HG02642 (cell line): ENCODE results near the gene SLC10A7.

Experiments
- ATAC-seq: cut with Tn5 transposase; IDR thresholded peaks from one replicate; pipeline ENCODE4 v1.9.1; 2021; ENCODE audit warnings: mild to moderate bottlenecking; ENCODE audit not compliant: unreplicated experiment, poor library complexity

The SLC10A7 gene

GRCh38 chr4:146445198-146446150, 76.3 kb downstream of the SLC10A7 start:
- no peak for ATAC-seq

GRCh38 chr4:146443525-146443924, 78.2 kb downstream of the SLC10A7 start:
- ATAC-seq: no peak

- no peak for ATAC-seq
Observed at GRCh38 chr4:146442801-146443200, 78.9 kb downstream of the SLC10A7 start.

- ATAC-seq: no peak
Observed at GRCh38 chr4:146439999-146440398, 81.7 kb downstream of the SLC10A7 start.

GRCh38 chr4:146439437-146439836, 82.3 kb downstream of the SLC10A7 start:
- ATAC-seq: no peak

DNA sequence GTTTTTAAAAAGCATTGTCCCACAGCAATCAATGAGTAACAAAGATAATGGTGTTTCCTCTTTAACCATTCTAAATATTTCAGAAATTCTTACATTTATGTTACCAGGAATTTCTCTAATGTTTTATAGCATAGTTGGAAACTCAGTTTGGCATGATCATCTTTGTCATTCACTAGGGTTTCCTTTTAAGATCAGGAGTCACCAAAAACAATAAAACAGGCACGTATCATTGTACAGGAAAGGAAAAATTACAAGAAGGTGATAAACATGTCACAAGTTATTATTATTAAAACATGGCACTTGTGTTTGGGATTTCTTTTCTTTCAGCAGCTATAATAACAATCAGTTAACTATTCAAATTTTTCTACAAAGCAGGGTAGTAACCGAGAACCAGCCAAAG, 84.0 kb downstream of the SLC10A7 start:
- no peak for ATAC-seq

GRCh38 chr4:146436423-146437162, 85.1 kb downstream of the SLC10A7 start:
- no peak for ATAC-seq

GRCh38 chr4:146435962-146436361, 85.8 kb downstream of the SLC10A7 start:
- no peak for ATAC-seq

DNA sequence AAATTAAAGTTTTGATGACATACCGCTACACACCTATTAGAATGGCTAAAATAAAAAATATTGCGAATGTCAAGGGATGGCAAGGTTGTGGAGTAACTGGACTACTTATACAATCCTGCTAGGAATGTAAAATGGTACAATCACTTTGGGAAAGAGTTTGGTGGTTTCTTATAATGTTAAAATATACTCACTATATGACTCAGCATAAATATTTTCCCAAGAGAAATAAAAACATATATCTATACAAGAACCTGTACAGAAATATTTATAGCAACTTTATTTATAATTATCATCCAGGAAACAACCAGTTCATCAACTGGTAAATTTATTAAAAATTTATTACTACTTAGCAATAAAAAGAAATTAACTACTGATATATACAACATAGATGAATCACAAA, 89.7 kb downstream of the SLC10A7 start:
- ATAC-seq: no peak

GRCh38 chr4:146428298-146428697, 93.4 kb downstream of the SLC10A7 start:
- ATAC-seq: no peak

DNA sequence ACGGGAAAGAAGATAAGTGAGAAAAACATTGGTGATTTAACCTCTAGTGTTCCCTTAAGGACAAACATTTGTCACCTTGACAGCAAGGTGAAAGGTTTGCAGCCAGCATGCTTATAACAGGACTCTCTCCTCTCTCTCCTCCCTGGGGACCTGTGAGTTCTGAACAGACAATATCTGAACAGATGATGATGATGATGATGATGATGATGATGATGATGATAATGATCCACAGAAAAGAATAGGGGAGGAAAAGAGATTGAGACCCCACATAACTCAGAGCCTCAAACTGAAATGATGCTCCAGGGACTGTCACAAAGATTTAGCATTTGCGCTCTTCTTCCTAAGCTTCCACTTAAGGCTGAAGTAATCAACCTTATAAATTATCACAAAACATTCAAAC, 103.9 kb downstream of the SLC10A7 start:
- no peak for ATAC-seq

DNA sequence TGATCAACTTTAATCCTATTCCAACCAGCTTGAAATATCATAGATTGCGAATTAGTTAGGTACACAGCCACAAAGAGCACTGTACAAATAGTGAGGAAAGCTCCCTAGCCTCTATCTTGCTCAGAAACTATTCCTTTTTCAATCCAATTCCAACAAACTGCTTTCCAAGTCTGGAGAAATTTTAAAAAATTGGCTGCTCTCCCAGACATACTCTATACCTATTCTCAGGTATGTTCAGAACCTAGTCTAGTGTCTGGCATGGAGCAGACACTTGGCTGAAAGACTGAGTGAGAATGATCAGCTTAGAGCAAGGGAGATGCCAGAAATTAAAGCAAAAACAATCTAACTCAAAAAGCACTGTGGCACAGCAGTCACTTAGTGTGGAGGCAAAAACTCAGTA, 105.9 kb downstream of the SLC10A7 start:
- ATAC-seq: no peak

DNA sequence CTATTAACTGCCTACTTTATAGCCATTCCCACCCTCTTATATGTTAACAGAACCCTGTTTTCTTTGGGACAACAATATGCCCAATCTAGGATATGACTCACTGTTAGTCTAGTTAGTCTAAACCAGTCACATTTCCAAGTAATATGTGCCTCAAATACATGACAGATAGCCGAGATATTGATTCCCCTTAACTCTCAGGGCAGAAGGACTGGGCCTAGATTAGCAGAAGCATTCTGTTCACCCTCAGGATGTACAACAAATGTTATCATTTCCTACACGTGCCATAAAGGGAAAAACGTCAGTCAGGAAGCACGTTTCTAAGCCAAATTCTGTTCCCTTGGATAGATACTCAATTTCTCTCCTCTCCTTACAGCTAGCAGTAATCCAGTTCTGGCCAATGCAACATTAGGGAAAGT, 114.1 kb downstream of the SLC10A7 start:
- no peak for ATAC-seq

GRCh38 chr4:146407257-146407656, 114.5 kb downstream of the SLC10A7 start:
- no peak for ATAC-seq

DNA sequence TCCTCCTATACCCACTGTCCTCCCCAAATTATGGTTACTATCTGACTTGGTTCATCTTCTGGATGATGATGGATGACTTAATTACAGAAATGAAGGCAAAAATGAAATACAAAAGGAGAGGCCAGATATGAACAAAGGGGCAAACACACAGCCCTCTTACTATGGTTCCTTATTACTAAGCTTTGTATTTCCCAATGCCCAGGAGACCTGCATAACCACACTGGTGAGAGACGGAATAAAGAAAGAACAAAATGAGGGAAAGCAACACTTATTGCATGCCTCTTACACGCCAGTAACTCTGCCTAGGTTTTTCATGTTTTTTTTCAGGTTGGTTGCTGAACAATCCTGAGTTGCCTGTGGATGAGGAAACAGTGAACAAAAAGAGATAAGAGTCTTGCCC, 120.5 kb downstream of the SLC10A7 start:
- no peak for ATAC-seq

DNA sequence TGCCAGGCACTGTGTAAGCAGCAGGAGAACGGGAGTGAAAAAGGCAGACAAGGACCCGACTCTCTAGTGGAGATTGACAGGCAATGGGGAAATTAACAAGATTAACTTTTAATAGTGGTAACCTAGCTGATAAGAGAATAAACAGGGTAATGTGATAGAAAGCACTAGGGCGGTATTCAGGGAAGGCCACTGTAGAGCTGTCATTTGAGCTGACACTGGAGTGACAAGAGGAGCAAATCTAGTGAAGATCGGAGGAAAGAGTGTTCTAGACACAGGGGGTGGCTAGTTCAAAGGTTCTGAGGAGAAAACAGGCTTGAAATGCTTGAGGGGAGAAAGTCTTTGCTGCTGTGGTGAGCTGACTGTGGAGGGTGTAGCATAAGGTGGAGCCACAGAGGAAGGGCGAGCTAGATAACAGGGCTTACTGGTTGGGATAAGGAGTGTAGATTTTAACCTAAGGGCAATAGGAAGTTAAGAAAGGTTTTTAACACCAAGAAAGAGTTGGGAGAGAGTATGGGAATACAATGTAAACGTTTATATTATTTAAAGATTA, 122.8 kb downstream of the SLC10A7 start:
- ATAC-seq: no peak

- ATAC-seq: no peak
Observed at GRCh38 chr4:146398404-146398803, 123.3 kb downstream of the SLC10A7 start.

- no peak for ATAC-seq
Observed at GRCh38 chr4:146389561-146389960, 132.2 kb downstream of the SLC10A7 start.

DNA sequence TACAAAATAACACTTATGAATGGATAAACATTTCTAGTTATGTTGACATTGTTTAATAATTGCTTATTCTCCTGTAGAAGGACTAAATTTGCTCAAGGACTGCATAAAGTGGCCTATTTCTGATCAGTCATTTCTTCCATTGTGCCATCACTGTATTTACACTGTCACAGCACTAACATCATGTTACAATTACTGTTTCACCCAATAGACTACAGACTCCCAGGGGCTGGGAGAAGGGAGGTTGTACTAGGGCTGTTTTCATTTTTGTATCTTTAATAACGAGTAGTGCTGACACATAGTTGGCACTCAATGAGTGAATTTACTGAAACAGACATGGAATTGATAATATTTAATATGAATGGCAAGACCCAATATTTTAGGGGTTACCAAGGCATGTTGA, 139.5 kb downstream of the SLC10A7 start:
- ATAC-seq: no peak

- ATAC-seq: no peak
Observed at GRCh38 chr4:146381263-146381872, 140.4 kb downstream of the SLC10A7 start.

DNA sequence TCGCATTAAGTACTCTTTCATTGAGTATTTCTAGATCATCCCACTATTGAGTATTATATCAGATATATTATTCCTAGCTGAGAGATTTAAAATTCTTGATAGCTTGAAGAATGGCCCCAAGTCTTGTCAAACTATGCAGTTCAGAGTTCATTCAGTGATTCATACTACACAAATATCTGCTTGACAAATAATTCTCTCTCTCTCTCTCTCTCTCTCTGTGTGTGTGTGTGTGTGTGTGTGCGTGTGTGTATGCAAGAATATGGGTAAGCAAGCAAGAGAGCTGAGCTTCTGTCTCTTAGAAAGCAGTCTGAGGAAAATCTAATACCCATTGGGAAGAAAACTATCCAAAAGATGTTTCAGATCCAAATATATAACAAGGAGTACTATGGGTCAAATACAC, 142.0 kb downstream of the SLC10A7 start:
- no peak for ATAC-seq
